ENCODE measurements around the gene SAMD9L.
A peak's percentile ranks its signal among the peaks of the same experiment; 100 is the strongest.
"Not testable (repeated sequence)": the region's sequence is repeated elsewhere in the genome, so short reads cannot be mapped to it uniquely, and the experiment has no call there.

SAMD9L gene

DNA sequence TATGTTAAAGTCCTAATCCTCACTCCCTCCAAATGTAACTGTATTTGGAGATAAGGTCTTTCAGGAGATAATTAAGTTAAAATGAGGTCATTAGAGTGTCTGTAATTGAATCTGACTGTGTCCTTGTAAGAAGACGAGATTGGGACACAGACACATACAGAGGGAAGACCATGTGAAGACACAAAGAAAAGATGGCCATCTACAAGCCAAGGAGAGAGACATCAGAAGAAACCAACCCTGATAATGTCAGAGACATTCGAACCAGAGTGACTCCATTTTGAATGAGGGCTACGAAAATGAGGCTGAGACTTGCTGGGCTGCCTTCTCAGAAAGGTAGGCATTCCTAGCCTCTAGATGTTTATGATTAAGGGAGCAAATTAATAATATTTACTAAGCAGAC lies 542 bp upstream of the SAMD9L start:
- no peak for DNase-seq
- in situ Hi-C loops (cut with HindIII; ENCODE audit: low pct_ligation_motif_present, low pct_unique_long_range_greater_than_20kb, low sequenced_read_pairs): no loop called here

DNA sequence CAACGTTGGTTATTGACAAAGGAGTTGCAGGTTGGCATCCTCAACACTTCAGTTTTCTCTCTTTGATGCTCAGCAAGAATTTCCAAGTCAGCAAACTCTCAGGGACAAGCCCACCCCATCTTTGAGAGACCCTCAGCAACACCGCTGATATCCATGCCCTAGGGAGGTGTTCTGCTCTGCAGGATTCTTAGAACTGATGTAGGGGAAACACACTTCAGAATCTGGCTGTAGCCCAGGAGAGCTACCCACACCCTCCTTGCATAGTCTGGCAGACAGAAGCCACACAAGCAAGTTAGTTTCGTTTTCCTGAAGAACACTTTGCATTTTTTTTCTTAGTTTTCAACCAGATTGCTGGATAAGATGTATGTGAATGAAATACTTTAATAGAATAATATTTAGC lies 822 bp downstream of the SAMD9L start:
- in situ Hi-C loops (cut with HindIII; ENCODE audit: low pct_ligation_motif_present, low pct_unique_long_range_greater_than_20kb, low sequenced_read_pairs): no loop called here
- DNase-seq: peak; percentile 71

DNA sequence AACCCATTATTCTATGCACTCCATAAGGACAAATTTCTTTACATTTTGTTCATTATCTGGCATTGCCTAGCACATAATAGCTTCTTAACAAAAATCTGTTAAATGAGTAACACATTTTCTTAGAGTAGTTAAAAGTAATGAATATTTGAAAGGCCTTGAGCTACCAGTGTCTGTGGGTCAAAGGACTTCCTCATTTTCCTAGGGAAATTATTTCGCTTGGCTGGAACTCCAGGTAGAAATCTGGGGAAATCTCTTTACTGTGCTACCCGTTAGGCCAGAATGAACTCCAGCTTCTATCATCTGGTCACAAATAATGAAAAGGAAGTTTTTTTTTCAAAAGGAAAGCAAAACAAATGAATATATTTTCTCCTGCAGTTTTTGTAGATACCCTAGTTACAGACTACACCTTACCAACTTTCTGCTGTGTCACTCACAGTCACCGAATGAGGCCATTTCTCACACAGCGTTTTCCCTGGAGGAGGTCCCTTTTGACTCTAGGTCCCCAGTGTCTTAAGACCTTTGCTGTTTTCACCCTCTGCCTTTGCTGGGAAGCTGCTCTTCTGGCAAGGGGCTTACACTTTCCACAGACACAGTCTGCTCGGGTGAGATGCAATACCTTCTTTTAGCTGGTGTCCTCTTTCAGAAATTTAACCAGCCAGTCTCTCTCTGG lies 1.6 kb downstream of the SAMD9L start:
- in situ Hi-C loops (cut with HindIII; ENCODE audit: low pct_ligation_motif_present, low pct_unique_long_range_greater_than_20kb, low sequenced_read_pairs): no loop called here
- DNase-seq: no peak

DNA sequence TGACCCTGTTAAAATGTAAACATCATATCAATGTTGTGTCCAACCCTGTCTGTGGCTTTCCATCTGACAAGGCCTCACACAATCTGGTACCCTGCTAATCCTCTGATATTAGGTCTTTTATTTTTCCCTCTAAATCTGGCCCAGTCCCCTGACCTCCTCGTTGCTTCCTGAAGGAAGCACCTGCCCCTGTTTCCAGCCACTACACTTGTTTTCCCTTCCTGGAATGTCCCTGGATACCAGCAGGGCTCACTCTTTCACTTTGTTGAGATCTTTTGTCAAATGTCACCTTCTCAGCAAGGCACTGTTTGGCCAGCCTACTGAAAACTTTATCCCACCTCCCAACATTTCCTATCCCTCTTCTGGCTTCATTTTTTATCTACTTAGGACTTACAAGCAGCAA lies 2.1 kb downstream of the SAMD9L start:
- DNase-seq: no peak
- in situ Hi-C loops (cut with HindIII; ENCODE audit: low pct_ligation_motif_present, low pct_unique_long_range_greater_than_20kb, low sequenced_read_pairs): no loop called here

DNA sequence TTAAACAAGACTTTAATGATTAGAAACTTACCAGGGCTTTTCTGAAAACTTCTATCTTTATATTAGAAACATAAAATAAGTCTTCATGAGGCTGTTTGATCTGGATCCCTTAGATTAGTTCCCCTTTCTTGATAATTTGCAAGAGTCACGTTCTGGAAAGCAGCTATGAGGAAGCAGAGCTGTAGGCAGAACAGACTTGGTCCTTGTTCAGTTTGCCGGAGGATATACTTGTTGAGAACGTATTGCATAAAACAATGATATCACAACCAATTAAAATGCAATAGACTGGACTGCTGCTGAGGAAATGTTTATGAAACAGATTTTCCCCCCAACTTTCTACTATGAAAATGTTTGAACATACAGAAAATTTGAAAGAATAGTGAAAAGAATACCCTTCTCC lies 2.8 kb downstream of the SAMD9L start:
- in situ Hi-C loops (cut with HindIII; ENCODE audit: low pct_ligation_motif_present, low pct_unique_long_range_greater_than_20kb, low sequenced_read_pairs): no loop called here
- DNase-seq: no peak

DNA sequence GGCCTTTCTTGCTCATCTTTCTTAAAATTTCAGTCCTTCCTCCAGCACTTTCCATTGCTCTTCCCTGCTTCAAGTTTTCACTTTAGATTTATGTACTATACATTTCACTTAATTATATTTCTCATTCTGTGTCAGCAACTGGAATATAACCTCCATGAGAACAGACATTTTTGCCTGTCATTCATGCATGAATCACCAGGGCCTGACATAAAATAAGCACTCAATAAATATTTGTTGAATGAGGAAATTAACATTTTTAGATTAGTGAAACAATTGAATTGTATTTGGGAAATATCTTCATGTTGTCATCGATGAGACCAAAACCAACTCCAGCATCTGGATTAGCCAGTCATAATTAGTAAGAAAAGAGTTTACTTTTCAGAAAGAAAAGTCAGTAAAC lies 6.1 kb downstream of the SAMD9L start:
- no peak for DNase-seq
- in situ Hi-C loops (cut with HindIII; ENCODE audit: low pct_ligation_motif_present, low pct_unique_long_range_greater_than_20kb, low sequenced_read_pairs): no loop called here

DNA sequence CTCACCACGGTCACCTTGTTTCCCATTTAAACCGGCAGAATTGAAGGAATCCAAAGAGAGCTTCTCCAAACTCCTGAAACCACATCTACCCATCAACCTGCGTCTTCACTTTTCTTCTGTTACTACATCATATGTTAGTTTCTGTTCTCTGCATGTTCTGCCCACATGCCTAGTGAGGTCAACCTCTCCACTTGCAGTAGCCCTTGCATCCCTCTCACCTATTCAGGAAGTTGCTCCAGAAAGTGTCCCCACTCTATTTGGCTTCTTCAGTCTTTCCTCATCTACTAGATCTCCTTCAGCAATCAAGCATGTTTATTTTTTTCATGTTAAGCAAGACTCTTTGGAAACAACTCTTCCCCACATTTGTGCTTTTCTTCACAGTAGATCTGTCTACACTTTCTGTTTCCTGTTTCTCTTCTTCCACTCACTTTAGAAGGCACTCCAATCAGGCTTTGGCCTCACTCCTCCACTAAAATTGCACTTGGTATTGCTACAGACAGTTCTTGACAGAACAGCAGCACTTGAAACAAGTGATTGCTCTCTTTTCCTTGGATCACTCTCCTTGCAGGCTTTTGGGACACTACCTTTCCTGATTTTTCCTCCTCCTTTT lies 7.5 kb downstream of the SAMD9L start:
- in situ Hi-C loops (cut with HindIII; ENCODE audit: low pct_ligation_motif_present, low pct_unique_long_range_greater_than_20kb, low sequenced_read_pairs): no loop called here
- no peak for DNase-seq

DNA sequence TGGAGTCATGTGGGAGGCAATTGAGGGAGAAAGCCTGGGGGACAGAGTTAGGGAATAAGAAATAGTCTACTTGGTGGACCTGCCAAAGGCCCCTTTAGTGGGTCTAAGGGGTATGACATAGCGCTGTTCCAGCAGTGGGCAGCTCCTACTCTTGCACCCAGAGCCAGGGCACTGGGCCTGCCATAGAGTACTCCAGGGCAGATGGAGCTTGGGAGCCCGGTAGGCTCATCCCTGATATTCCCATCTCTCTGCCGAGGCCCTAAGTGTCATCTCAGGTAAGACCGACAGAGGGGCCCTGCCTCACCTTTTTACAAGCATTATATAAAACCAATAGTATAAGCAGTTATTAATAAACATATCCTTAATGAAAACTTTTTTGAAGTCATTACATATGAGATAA lies 9.6 kb downstream of the SAMD9L start:
- DNase-seq: no peak

DNA sequence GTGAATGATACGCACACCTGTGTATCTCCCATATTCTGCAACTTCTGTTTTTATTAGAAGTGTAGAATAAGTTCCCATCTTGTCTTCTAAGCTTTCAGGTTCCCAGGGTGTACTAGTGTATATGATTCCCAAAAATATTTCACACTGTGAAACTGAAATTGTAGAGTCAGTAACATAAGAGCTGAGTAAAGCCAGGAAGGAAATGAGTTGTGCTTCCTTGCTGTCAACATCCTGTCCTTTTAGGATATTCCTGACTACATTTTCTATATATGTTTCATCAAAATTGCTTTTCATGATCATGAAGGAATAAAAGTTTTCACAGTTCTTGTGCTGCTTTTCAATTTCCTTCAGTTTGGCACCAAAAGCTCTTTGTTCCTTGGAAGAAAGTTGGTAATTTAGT lies 15.2 kb downstream of the SAMD9L start:
- in situ Hi-C loops (cut with HindIII; ENCODE audit: low pct_ligation_motif_present, low pct_unique_long_range_greater_than_20kb, low sequenced_read_pairs): no loop called here
- DNase-seq: no peak

More for the DNA sequence above, 9.6 kb downstream of the SAMD9L start:
- in situ Hi-C loops (cut with HindIII; ENCODE audit: low pct_ligation_motif_present, low pct_unique_long_range_greater_than_20kb, low sequenced_read_pairs): no loop called here

DNA sequence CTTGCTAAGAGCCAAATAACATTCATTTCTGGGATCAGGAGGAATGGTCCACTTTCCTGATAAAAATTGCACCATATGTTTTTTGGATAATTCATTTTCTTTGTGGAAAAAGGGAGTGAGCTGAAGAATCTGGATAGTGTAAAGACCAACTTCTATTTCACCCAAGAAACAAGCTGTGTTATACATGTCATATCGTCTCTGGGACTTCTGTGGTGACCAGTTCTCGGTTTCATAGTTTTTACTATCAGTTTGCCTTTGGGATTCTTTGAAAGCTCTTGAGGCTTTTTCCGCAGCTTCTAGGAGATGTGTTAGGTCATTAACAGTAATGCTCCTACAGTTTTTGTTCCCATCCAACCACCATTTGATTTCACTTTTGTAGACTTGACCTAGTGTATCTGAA lies 16.0 kb downstream of the SAMD9L start:
- no peak for DNase-seq
- in situ Hi-C loops (cut with HindIII; ENCODE audit: low pct_ligation_motif_present, low pct_unique_long_range_greater_than_20kb, low sequenced_read_pairs): no loop called here

DNA sequence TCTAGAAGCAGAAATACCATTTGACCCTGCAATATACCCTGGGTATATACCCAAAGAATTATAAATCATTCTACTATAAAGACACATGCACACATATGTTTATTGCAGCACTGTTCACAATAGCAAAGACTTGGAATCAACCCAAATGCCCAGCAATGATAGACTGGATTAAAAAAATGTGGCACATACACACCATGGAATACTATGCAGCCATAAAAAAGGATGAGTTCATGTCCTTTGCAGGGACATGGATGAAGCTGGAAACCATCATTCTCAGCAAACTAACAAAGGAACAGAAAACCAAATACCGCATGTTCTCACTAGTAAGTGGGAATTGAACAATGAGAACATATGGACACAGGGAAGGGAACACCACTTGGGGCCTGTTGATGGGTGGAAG lies 21.2 kb downstream of the SAMD9L start:
- DNase-seq; in situ Hi-C loops (cut with HindIII; ENCODE audit: low pct_ligation_motif_present, low pct_unique_long_range_greater_than_20kb, low sequenced_read_pairs): not testable (repeated sequence)

DNA sequence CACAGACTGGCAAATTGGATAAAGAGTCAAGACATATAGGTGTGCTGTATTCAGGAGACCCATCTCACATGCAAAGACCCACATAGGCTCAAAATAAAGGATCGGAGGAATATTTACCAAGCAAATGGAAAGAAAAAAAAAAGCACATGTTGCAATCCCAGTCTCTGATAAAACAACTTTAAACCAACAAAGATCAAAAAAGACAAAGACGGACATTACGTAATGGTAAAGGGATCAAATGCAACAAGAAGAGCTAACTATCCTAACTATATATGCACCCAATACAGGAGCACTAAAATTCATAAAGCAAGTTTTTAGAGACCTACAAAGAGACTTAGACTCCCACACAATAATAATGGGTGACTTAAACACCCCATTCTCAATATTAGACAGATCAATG lies 24.7 kb downstream of the SAMD9L start:
- DNase-seq; in situ Hi-C loops (cut with HindIII; ENCODE audit: low pct_ligation_motif_present, low pct_unique_long_range_greater_than_20kb, low sequenced_read_pairs): not testable (repeated sequence)

DNA sequence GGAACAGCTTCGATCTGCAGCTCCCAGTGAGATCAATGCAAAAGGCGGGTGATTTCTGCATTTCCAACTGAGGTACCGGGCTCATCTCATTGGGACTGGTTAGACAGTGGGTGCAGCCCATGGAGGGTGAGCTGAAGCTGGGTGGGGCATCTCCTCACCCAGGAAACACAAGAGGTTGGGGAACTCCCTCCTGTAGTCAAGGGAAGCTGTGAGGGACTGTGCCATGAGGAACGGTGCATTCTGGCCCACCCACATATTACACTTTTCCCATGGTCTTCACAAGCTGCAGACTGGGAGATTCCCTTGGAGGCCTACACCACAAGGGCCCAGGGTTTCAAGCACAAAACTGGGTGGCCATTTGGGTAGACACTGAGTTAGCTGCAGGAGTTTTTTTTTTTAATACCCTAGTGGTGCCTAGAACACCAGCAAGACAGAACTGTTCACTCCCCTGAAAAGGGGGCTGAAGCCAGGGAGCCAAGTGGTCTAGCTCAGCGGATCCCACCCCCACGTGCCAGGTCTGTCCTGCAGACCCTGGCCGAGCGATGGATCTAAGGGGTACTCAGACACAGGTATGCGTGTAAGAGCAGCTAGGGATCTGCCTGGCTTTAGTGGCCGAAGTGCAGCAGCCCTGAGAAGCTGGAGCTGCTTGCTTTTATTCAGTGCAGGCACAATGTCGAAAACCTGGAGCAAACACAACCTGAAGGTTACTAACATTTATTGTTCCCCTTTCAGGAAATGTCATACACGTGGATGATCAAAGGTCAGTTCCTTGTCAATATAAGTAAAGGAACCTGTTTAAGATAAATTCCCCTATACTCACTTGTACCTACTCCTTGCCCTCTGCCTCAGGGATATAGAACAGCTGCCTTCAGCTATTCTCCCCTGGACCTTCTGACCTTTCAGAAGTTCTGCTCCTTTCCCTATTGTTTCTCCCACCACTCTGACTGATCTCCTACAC lies 27.3 kb downstream of the SAMD9L start:
- no peak for DNase-seq
- in situ Hi-C loops (cut with HindIII; ENCODE audit: low pct_ligation_motif_present, low pct_unique_long_range_greater_than_20kb, low sequenced_read_pairs): no loop called here

DNA sequence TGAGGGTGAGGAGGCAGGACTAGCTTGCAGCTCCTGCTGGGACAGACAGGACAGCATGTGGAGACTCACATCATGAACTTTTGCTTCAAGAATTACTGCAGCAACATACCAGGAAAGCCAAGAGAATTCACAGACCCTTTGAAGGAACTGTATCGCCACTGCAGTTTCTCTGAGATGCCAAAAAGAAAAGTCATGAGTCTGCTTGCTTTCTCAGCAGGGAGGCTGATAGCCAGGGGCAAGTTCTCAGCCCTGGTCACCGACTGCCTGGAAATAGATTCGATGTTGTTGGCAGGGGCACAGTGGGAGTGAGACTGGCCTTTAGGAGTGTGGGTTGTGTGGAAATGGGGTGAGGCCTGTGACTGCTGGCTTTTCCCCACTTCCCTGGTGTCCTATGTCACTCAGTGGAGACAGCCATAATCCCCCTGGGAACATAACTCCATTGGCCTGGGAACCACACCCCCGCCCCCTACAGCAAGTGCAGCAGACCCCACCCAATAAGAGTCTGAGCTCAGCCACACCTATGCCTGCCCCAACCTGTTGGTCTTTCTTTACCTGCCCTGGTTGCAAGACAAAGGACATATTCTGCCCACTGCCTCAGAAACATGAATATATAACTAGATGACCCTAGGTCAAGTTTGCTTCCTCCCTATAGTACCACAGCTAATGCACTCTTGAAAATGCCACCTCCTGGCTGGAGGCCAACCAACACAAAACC lies 28.8 kb downstream of the SAMD9L start:
- in situ Hi-C loops (cut with HindIII; ENCODE audit: low pct_ligation_motif_present, low pct_unique_long_range_greater_than_20kb, low sequenced_read_pairs): no loop called here
- DNase-seq: no peak

DNA sequence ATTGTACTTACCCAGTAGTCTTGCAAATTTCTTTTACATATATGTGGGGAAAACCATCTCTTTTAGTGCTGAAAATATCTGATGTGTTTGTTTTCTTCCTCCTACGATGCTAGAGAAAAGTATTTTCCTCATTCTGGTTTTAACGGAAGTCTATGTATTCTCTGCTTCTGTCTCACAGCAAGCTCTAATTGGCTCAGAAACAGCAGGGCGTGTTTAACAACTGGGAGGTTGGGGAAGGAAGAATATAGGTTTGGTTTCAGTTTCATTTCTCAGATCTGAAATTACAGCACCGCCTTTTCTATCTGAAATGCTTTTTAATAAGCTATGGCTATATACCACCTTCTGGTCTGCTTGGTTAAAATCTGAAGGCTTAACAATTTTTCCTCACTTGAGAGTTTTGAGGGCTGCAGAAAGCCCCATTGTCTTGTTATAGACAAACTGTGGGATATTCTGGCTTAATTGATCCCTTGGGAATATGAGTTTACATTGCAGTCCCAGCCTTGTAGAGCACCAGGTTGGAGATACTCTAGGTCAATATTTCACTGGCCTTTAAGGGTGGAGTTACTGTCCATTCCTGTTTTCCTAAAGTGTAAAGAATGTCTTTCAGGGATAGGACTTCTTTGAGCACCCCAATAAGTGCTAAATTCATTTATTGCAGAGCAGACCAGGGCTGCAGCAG lies 30.2 kb downstream of the SAMD9L start, which contains the start of gene SAMD9:
Gene SAMD9, minus strand, starts transcription at position 128 of the 679 bp plus-strand sequence. CDS start 11,882 bp downstream, outside the sequence.
- in situ Hi-C loops (cut with HindIII; ENCODE audit: low pct_ligation_motif_present, low pct_unique_long_range_greater_than_20kb, low sequenced_read_pairs): no loop called here
- peak; percentile 97 for DNase-seq

DNA sequence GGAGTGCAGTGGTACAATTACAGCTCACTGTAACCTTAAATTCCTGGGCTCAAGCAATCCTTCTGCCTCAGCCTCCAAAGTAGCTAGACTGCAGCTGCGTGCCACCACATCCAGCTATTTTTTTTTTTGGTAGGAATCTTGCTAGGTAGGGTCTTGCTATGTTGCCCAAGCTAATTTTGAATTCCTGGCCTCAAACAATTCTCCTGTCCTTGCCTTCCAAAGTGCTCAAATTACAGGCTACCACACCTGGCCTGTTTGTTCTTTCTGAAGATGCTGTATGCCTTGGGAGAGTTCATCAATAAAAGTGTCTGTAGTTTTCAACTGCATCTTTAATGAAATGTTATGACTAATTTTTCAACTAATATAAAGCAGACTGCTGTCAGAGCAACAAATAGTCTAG lies 30.9 kb downstream of the SAMD9L start:
- in situ Hi-C loops (cut with HindIII; ENCODE audit: low pct_ligation_motif_present, low pct_unique_long_range_greater_than_20kb, low sequenced_read_pairs): no loop called here
- DNase-seq: peak; percentile 22

DNA sequence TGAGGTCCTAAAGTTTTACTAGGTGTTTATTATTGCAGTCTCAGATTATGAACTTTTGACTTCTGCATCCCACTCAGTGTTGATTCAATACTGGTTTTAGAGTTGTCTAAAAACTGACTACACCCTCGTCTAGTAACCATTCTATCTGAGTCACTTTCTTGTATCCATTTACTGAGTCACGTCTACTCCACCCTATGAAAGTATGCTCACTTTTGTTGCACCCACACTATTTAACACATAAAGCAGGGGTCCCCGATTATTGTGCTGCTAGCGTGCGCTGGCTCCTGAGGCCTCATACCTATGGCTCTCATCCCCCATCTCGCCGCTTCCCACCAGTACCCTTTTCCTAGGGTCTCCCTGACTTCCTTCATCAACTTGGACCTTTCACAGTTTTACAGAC lies 32.4 kb downstream of the SAMD9L start:
- no peak for DNase-seq
- in situ Hi-C loops (cut with HindIII; ENCODE audit: low pct_ligation_motif_present, low pct_unique_long_range_greater_than_20kb, low sequenced_read_pairs): no loop called here

DNA sequence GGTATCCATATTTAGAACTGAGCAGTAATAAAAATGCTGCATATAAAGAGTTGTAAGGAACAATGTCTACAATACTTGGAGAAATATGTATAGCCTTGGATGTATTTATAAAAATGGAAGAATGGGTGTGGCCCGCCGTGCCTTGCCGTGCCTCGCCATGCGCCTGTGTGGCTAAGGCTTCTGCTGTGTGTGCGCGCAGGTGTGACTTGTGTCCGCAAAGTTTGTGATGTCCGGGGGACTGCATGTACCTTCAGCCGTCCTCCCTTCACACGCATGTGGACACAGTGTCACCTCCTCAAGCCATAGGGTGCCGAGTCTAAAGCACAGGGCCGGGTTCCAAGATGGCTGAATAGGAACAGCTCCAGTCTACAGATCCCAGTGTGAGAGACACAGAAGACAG lies 40.2 kb downstream of the SAMD9L start:
- DNase-seq: no peak
- in situ Hi-C loops (cut with HindIII; ENCODE audit: low pct_ligation_motif_present, low pct_unique_long_range_greater_than_20kb, low sequenced_read_pairs): no loop called here

All from ACHN (cell line).